Measurements from ENCODE around the gene THOC6. TPM values are rescaled to one million over a fixed set of nuclear protein-coding genes. Genes with fewer than 3 reads are reported as not detected.
A peak's percentile ranks its signal among the peaks of the same experiment; 100 is the strongest.

The THOC6 gene
- total RNA-seq, 1 donor from 2014 or later = 17.0 TPM

GRCh38 chr16:2977440-2977839, 46.4 kb upstream of the THOC6 start:
- Histone ChIP-seq H3K27me3 (ENCODE audit: control insufficient read depth, insufficient read depth, low read length) (no peaks in the 10 kb centered on the region), H3K4me3 (ENCODE audit: low read depth, low read length) (no peak overlapping the region), H3K36me3 (ENCODE audit: control insufficient read depth, insufficient read depth, low read length) (peaks cover 1% of the 10 kb centered on the region)
- DNase-seq (ENCODE audit: low read depth) = no peak
- no peak for TF ChIP-seq CTCF (IDR thresholded peaks at IDR 0.05; ENCODE audit: insufficient read depth, low read length, poor library complexity, severe bottlenecking)

GRCh38 chr16:2979669-2980226, 44.1 kb upstream of the THOC6 start:
- DNase-seq (ENCODE audit: low read depth) = no peak

GRCh38 chr16:2980227-2981176, 43.3 kb upstream of the THOC6 start, which contains the start of gene PKMYT1:
Gene PKMYT1 (minus strand): TSS chr16:2980446. CDS start chr16:2979657, 789 bp downstream.
- Histone ChIP-seq H3K4me3 (ENCODE audit: low read depth, low read length) (peak within 1 kb of the TSS; percentile 82), H3K36me3 (ENCODE audit: control insufficient read depth, insufficient read depth, low read length) (no peaks in the 10 kb centered on the region), H3K27me3 (ENCODE audit: control insufficient read depth, insufficient read depth, low read length) (no peaks in the 10 kb centered on the region)
- no peak for TF ChIP-seq CTCF (IDR thresholded peaks at IDR 0.05; ENCODE audit: insufficient read depth, low read length, poor library complexity, severe bottlenecking)
- DNase-seq (ENCODE audit: low read depth) = no peak

More at GRCh38 chr16:2979669-2980226, 44.1 kb upstream of the THOC6 start:
- Histone ChIP-seq H3K4me3 (ENCODE audit: low read depth, low read length) (peak overlapping the region; percentile 82), H3K36me3 (ENCODE audit: control insufficient read depth, insufficient read depth, low read length) (no peaks in the 10 kb centered on the region), H3K27me3 (ENCODE audit: control insufficient read depth, insufficient read depth, low read length) (no peaks in the 10 kb centered on the region)
- no peak for TF ChIP-seq CTCF (IDR thresholded peaks at IDR 0.05; ENCODE audit: insufficient read depth, low read length, poor library complexity, severe bottlenecking)

- no peak for TF ChIP-seq CTCF (IDR thresholded peaks at IDR 0.05; ENCODE audit: insufficient read depth, low read length, poor library complexity, severe bottlenecking)
- no peak for DNase-seq (ENCODE audit: low read depth)
- Histone ChIP-seq H3K36me3 (ENCODE audit: control insufficient read depth, insufficient read depth, low read length) (no peaks in the 10 kb centered on the region), H3K4me3 (ENCODE audit: low read depth, low read length) (no peak overlapping the region), H3K27me3 (ENCODE audit: control insufficient read depth, insufficient read depth, low read length) (no peaks in the 10 kb centered on the region)
Measured at GRCh38 chr16:2981177-2981898, 42.5 kb upstream of the THOC6 start.

- DNase-seq (ENCODE audit: low read depth) = no peak
- no peak for TF ChIP-seq CTCF (IDR thresholded peaks at IDR 0.05; ENCODE audit: insufficient read depth, low read length, poor library complexity, severe bottlenecking)
- peaks cover 2% of the 10 kb centered on the region for H3K27me3 ChIP-seq (ENCODE audit: control insufficient read depth, insufficient read depth, low read length)
- H3K4me3 ChIP-seq (ENCODE audit: low read depth, low read length) = no peak overlapping the region
- H3K36me3 ChIP-seq (ENCODE audit: control insufficient read depth, insufficient read depth, low read length) = no peaks in the 10 kb centered on the region
Measured at GRCh38 chr16:2981899-2982250, 42.0 kb upstream of the THOC6 start.

All from kidney epithelial cell (primary cell).